Upper lobe of left lung (tissue), 6 donors: ENCODE measurements around the gene FAM219B. TPM values are rescaled to one million over a fixed set of nuclear protein-coding genes. Genes with fewer than 3 reads are reported as not detected.
"Not testable (repeated sequence)": the region's sequence is repeated elsewhere in the genome, so short reads cannot be mapped to it uniquely, and the experiment has no call there.

Source experiments
- ATAC-seq, 2 donors: fragments of 200-7000 bp; cut with Tn5 transposase; one replicate each; pipeline ENCODE4 v1.9.1; 2022; ENCODE audit warnings: mild to moderate bottlenecking in 2 of 2, moderate library complexity in 2 of 2; ENCODE audit not compliant: low FRiP score in 2 of 2
- DNase-seq, 2 donors: peaks; one replicate each; pipeline ENCODE4 v3.0.0-alpha.2; 2019 to 2020
- H3K27ac ChIP-seq, 4 donors: fragments of 200-600 bp; sonication (generic); one replicate each; pipeline ENCODE4 v1.5.1; 2016 to 2019
- H3K27me3 ChIP-seq, 4 donors: fragments of 200-600 bp; sonication (generic); one replicate each; pipeline ENCODE4 v1.5.1; 2017 to 2019
- H3K36me3 ChIP-seq, 4 donors: fragments of 200-600 bp; sonication (generic); one replicate each; pipeline ENCODE4 v1.5.1; 2016 to 2019
- H3K4me1 ChIP-seq, 4 donors: fragments of 200-600 bp; sonication (generic); one replicate each; pipeline ENCODE4 v1.5.1; 2018 to 2019
- H3K4me3 ChIP-seq, 4 donors: fragments of 200-600 bp; sonication (generic); one replicate each; pipeline ENCODE4 v1.5.1; 2017 to 2019; ENCODE audit warnings: mild to moderate bottlenecking in 2 of 4, moderate library complexity in 1 of 4
- H3K9me3 ChIP-seq, 4 donors: fragments of 200-600 bp; sonication (generic); one replicate each; pipeline ENCODE4 v1.5.1; 2018 to 2019
- CTCF ChIP-seq, 6 experiments: fragments of 450-650 bp in 4 of 6; fragments of 200-600 bp in 2 of 6; sonication (generic) in 2 of 6; IDR thresholded peaks; one replicate each; pipeline ENCODE4 v1.5.1; 2016 to 2019; ENCODE audit warnings: antibody characterized with exemption in 6 of 6
- EP300 ChIP-seq, 4 donors: sonication (generic); formaldehyde crosslinking; IDR thresholded peaks; one replicate each; pipeline ENCODE4 v1.5.1; 2017; ENCODE audit warnings: antibody characterized with exemption in 4 of 4, control low read depth in 2 of 4
- POLR2A ChIP-seq, 4 donors: fragments of 450-650 bp; IDR thresholded peaks; one replicate each; pipeline ENCODE4 v1.5.1; 2016 to 2017; ENCODE audit warnings: antibody characterized with exemption in 4 of 4, mild to moderate bottlenecking in 2 of 4
- POLR2AphosphoS5 ChIP-seq, 2 donors: sonication (generic); formaldehyde crosslinking; IDR thresholded peaks; one replicate each; pipeline ENCODE4 v1.5.1; 2017; ENCODE audit warnings: antibody characterized with exemption in 2 of 2
- WGBS, 2 donors: methylation state at CpG; one replicate each; pipeline ENCODE4 v1.1.5; 2017 to 2018; 5-methylcytosine and 5-hydroxymethylcytosine counted together
- total RNA-seq, 6 donors: library from RNA; depleted of rRNA in 4 of 6; stranded (reverse); fragments of >200 nt in 4 of 6; gene quantifications; one replicate each; pipeline versions ENCODE4 v1.1.0 to v1.2.1, GENCODE V29; 2016 to 2021
- donor health status: DM: no; HTN: no; CAD: no; lungs with moderate emphysema.
- donor health status: DM: no; HTN: yes; CAD: no; lungs with severe emphysema.

The FAM219B gene
- total RNA-seq, 6 donors from 2014 or later = 49.3 to 122 (median 71.5) TPM

- Histone ChIP-seq H3K9me3 (no peaks in the 10 kb centered on the region), H3K4me1 (peaks cover 14 to 24% (median 21%) of the 10 kb centered on the region in 4 donors), H3K36me3 (no peaks in the 10 kb centered on the region), H3K27me3 (no peaks in the 10 kb centered on the region), H3K4me3 (no peak overlapping the region), H3K27ac (no peak overlapping the region)
- WGBS, 2 donors = 70 to 89% methylated on average over 3 of the region's 3 CpGs
- DNase-seq (no peak), ATAC-seq (peak in 1 of 2 donors; percentile 4)
- TF ChIP-seq CTCF (IDR thresholded peaks at IDR 0.05) (no peak), POLR2A (IDR thresholded peaks at IDR 0.05) (no peak), POLR2AphosphoS5 (IDR thresholded peaks at IDR 0.05) (no peak), EP300 (IDR thresholded peaks at IDR 0.05) (no peak)
These were observed 44.4 kb upstream of the FAM219B start for GRCh38 chr15:74951006-74951405.

- ATAC-seq = peak; percentile 88 to 89
- Histone ChIP-seq H3K9me3 (no peaks in the 10 kb centered on the region), H3K4me1 (peaks cover 9 to 16% (median 14%) of the 10 kb centered on the region in 4 donors), H3K4me3 (no peak overlapping the region), H3K36me3 (no peaks in the 10 kb centered on the region), H3K27ac (no peak overlapping the region), H3K27me3 (no peaks in the 10 kb centered on the region)
- WGBS, 2 donors = 46 to 54% methylated on average over 7 of the region's 7 CpGs
- DNase-seq = peak in 1 of 2 donors; percentile 62
- TF ChIP-seq EP300 (IDR thresholded peaks at IDR 0.05) (no peak), CTCF (IDR thresholded peaks at IDR 0.05) (peak; percentile 93 to 98 (median 96)), POLR2AphosphoS5 (IDR thresholded peaks at IDR 0.05) (no peak)
These were observed 43.6 kb upstream of the FAM219B start for GRCh38 chr15:74950078-74950908.

- no peaks in the 10 kb centered on the region for H3K9me3 ChIP-seq
- WGBS, 2 donors = 0% methylated on average over 10 of the region's 85 CpGs; no CpG with 5 or more reads in 1 of the 2 donors
- H3K27me3 ChIP-seq = no peaks in the 10 kb centered on the region
- peak; percentile 97 to 98 for DNase-seq
- TF ChIP-seq POLR2AphosphoS5 (IDR thresholded peaks at IDR 0.05) = peak; percentile 71 to 88
- TF ChIP-seq EP300 (IDR thresholded peaks at IDR 0.05) = peak in 1 of 4 donors; percentile 58
- peak in 3 of 6 experiments; percentile 30 to 42 (median 32) for TF ChIP-seq CTCF (IDR thresholded peaks at IDR 0.05)
- peak in 3 of 4 donors; percentile 71 to 91 (median 82) for TF ChIP-seq POLR2A (IDR thresholded peaks at IDR 0.05)
- ATAC-seq = peak; percentile 98 to 99
- H3K27ac ChIP-seq = peak within 1 kb of the TSS; percentile 92 to 97 (median 94)
- peaks cover 23 to 32% (median 26%) of the 10 kb centered on the region in 4 donors for H3K4me1 ChIP-seq
- no peaks in the 10 kb centered on the region for H3K36me3 ChIP-seq
- peak within 1 kb of the TSS; percentile 66 to 81 (median 79) for H3K4me3 ChIP-seq
These were observed 31.1 kb upstream of the FAM219B start, which contains the start of gene COX5A for GRCh38 chr15:74937590-74938371. Gene COX5A (minus strand): TSS chr15:74938073. CDS start chr15:74938014, 59 bp downstream.

DNA sequence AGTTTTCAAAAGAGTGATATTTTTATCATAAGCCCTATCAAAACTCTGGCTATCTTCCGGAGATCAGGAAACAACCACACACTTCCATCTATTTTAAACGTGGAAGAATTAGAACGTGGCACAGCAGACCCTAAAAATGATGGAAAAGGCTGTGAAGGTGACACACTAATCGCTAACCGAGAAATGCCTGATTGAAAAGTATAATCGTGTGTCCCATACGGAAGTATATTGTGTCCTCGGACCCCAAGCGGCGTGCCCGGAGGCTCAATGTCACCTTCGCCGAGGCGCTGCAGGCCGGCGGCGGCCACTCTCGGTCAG is 30.6 kb upstream of the FAM219B start:
- Histone ChIP-seq H3K4me1 (peaks cover 23 to 32% (median 26%) of the 10 kb centered on the region in 4 donors), H3K27ac (peak overlapping the region; percentile 92 to 97 (median 94)), H3K4me3 (peak overlapping the region; percentile 66 to 81 (median 79)), H3K9me3 (no peaks in the 10 kb centered on the region), H3K27me3 (no peaks in the 10 kb centered on the region), H3K36me3 (no peaks in the 10 kb centered on the region)
- TF ChIP-seq EP300 (IDR thresholded peaks at IDR 0.05) (no peak), POLR2AphosphoS5 (IDR thresholded peaks at IDR 0.05) (no peak), CTCF (IDR thresholded peaks at IDR 0.05) (no peak), POLR2A (IDR thresholded peaks at IDR 0.05) (no peak)
- DNase-seq (no peak), ATAC-seq (no peak)
- 0 to 1% methylated on average over 7 to 8 of the region's 18 CpGs for WGBS, 2 donors

GRCh38 chr15:74935193-74935592 is 28.5 kb upstream of the FAM219B start:
- not testable (repeated sequence) for H3K27me3 ChIP-seq, ATAC-seq, H3K27ac ChIP-seq, DNase-seq, H3K9me3 ChIP-seq, H3K4me3 ChIP-seq
- Histone ChIP-seq H3K36me3 (peaks cover 0 to 13% (median 2%) of the 10 kb centered on the region in 4 donors), H3K4me1 (peaks cover 23 to 32% (median 26%) of the 10 kb centered on the region in 4 donors)
- WGBS, 2 donors = 77 to 88% methylated on average over 3 of the region's 3 CpGs
